NB4 (cell line): ENCODE measurements around the gene NIPA2.

ENCODE experiments used
- DNase-seq: peaks from one replicate; pipeline ENCODE4 v3.0.0; 2010; ENCODE audit warnings: low read depth
- H3K4me3 ChIP-seq: one replicate; pipeline ENCODE4 v1.5.1; 2011; ENCODE audit warnings: mild to moderate bottlenecking, low read depth, low read length, moderate library complexity
- MYC ChIP-seq: IDR thresholded peaks from 2 replicates; pipeline ENCODE4 v1.6.1; 2011; ENCODE audit warnings: low read depth, low read length
- POLR2A ChIP-seq: IDR thresholded peaks from 2 replicates; pipeline ENCODE4 v1.6.1; 2011; ENCODE audit warnings: mild to moderate bottlenecking; ENCODE audit not compliant: insufficient read length; ENCODE audit errors: extremely low read depth
- TF ChIP-seq, protein P1 (sequence below): IDR thresholded peaks from 2 replicates; pipeline ENCODE4 v1.6.1; 2011; ENCODE audit warnings: low read depth, low read length
- TF ChIP-seq, protein P2 (sequence below): IDR thresholded peaks from one replicate; pipeline ENCODE4 v1.5.1; 2012; ENCODE audit warnings: low read depth, low read length

The NIPA2 gene

DNA sequence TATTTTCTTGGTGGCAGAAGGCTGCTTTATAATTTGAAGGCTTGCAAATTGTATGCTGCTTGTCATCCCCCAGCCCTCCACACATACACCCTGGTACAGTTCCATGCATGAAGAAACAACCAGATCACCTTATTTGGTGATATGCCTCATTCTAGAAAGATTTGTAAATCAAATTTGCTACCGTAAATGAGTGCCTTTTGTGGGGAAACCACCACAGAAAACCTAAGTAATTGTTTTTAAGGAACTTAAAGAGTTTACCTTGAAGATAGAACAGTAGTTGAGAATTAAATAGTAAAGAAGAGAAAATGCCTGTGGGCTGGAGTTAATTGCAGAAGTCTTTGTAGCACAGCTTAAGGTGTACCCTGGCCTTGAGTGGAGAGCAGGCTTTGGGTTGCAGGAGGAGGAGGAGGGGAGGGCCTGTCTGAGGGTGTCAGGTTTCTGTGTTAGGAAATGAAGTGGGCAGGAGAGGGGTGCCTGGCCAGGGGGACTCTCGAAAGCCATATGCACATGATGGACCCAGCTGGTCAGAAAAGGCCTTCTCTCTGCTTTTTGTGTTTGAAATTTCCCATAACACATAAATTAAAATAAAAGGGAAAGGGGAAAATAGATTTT, 6.9 kb downstream of the NIPA2 start:
- TF ChIP-seq POLR2A (no peak), MYC (no peak)
- TF ChIP-seq, protein P1, sequence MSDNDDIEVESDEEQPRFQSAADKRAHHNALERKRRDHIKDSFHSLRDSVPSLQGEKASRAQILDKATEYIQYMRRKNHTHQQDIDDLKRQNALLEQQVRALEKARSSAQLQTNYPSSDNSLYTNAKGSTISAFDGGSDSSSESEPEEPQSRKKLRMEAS, result no peak
- TF ChIP-seq, protein P2, sequence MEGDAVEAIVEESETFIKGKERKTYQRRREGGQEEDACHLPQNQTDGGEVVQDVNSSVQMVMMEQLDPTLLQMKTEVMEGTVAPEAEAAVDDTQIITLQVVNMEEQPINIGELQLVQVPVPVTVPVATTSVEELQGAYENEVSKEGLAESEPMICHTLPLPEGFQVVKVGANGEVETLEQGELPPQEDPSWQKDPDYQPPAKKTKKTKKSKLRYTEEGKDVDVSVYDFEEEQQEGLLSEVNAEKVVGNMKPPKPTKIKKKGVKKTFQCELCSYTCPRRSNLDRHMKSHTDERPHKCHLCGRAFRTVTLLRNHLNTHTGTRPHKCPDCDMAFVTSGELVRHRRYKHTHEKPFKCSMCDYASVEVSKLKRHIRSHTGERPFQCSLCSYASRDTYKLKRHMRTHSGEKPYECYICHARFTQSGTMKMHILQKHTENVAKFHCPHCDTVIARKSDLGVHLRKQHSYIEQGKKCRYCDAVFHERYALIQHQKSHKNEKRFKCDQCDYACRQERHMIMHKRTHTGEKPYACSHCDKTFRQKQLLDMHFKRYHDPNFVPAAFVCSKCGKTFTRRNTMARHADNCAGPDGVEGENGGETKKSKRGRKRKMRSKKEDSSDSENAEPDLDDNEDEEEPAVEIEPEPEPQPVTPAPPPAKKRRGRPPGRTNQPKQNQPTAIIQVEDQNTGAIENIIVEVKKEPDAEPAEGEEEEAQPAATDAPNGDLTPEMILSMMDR, result no peak
- no peak overlapping the region for H3K4me3 ChIP-seq
- no peak for DNase-seq

DNA sequence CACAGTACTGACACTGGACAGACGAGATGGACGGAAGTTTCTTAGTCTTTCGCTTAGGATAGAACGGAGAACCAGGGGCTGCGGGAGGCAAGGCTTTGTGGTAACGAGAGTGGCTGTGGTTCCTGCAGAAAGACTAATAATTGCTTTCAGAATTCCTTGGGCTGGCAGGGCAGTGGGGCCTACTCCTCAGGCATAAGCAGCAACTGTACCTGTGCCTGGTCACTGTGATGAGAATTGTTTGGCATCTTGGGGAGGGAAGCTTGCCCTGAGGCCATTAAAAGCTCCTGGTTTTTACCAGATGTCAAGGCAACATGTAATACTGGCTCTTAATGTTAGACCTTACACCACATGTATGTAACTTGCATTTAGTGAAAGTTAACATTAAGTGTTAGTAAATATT, 7.6 kb downstream of the NIPA2 start:
- H3K4me3 ChIP-seq, result no peak overlapping the region
- DNase-seq, result no peak
- TF ChIP-seq POLR2A (no peak), MYC (no peak)
- TF ChIP-seq, protein P1, result no peak
- TF ChIP-seq, protein P2, result no peak

DNA sequence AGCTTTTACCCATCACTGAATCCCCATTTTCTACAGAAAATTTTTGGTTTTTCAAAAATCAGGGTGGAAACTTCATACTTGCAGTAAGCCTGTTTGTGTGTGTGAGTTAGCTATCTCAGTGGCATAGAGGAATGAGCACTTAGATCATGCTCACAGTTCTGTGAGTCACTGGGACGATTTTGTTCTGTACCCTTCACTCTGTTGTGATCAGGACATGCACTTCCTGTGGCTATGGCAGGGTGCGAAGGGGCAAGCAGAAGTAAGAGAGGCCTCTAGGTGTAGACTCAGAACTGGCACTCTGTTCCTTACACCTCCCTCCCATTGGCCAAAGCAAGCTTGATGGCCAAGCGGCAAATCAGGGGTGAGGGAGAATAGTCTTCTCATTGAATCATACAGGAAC, 11.6 kb downstream of the NIPA2 start:
- DNase-seq, result no peak
- H3K4me3 ChIP-seq, result no peak overlapping the region

DNA sequence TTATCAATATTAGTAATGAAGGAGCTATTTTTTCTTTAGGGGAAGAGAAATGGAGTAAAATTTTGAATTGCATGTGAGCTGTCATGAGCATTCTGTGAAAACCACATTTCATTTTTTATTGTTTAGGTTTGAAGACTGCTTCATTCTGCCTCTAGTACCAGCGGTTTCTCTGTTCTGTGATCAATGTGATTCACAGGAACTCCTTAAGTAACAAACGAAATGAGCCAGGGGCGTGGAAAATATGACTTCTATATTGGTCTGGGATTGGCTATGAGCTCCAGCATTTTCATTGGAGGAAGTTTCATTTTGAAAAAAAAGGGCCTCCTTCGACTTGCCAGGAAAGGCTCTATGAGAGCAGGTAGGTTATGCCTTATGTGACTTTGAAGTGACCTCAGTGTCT, 13.0 kb downstream of the NIPA2 start:
- DNase-seq, result no peak
- TF ChIP-seq MYC (no peak), POLR2A (no peak)
- TF ChIP-seq, protein P2, result no peak
- TF ChIP-seq, protein P1, result no peak
- no peak overlapping the region for H3K4me3 ChIP-seq

More for the DNA sequence above, 11.6 kb downstream of the NIPA2 start:
- no peak for TF ChIP-seq MYC
- TF ChIP-seq, protein P1, result no peak
- TF ChIP-seq, protein P2, result no peak
- no peak for TF ChIP-seq POLR2A

DNA sequence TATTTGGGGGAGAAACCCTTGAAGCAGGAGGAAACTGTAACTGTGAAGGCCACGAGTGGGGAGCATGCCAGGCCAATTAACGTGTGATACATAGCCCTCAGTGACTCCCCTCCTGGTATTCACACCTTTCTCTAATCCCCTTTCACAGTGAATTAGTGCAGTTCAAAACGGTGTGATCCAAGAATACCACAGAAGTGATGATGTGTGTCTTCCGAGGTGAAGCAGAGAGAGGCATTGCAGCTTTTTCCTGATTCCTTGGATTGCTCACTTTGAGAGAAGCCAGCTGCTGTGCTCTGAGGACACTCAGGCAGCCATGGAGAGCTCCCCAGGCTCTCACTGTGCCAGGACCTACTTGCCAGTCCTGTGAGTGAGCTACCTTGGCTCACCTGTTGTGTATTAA, 17.3 kb downstream of the NIPA2 start:
- no peak for DNase-seq

More for the DNA sequence above, 17.3 kb downstream of the NIPA2 start:
- TF ChIP-seq, protein P1, result no peak
- no peak for TF ChIP-seq POLR2A
- TF ChIP-seq, protein P2, result no peak
- no peak overlapping the region for H3K4me3 ChIP-seq
